ENCODE measurements around the gene PDCD2.
"Not testable (repeated sequence)": the region's sequence is repeated elsewhere in the genome, so short reads cannot be mapped to it uniquely, and the experiment has no call there.

The PDCD2 gene

GRCh38 chr6:170553534-170554012 lies 30.9 kb downstream of the PDCD2 start:
- peak overlapping the region; percentile 96 for H3K4me3 ChIP-seq (ENCODE audit: low read length)
- DNase-seq (ENCODE audit: low read depth, low spot score) = no peak

- H3K4me3 ChIP-seq (ENCODE audit: low read length) = peak within 1 kb of the TSS; percentile 96
- DNase-seq (ENCODE audit: low read depth, low spot score) = peak; percentile 83
Measured at GRCh38 chr6:170552765-170553533, 31.5 kb downstream of the PDCD2 start, which contains the start of gene PSMB1. Gene PSMB1, minus strand, starts transcription at chr6:170553307. Its CDS starts 65 bp downstream, at chr6:170553242.

- no peak overlapping the region for H3K4me3 ChIP-seq (ENCODE audit: low read length)
- no peak for DNase-seq (ENCODE audit: low read depth, low spot score)
Measured at GRCh38 chr6:170545405-170545804, 39.0 kb downstream of the PDCD2 start.

- DNase-seq (ENCODE audit: low read depth, low spot score) = no peak
- H3K4me3 ChIP-seq (ENCODE audit: low read length) = no peak overlapping the region
Measured at GRCh38 chr6:170542031-170542719, 42.3 kb downstream of the PDCD2 start.

GRCh38 chr6:170537329-170537728 lies 47.1 kb downstream of the PDCD2 start:
- no peak for DNase-seq (ENCODE audit: low read depth, low spot score)
- H3K4me3 ChIP-seq (ENCODE audit: low read length) = no peak overlapping the region

- no peak for DNase-seq (ENCODE audit: low read depth, low spot score)
Measured at GRCh38 chr6:170536671-170537070, 47.8 kb downstream of the PDCD2 start.

GRCh38 chr6:170535004-170535403 lies 49.4 kb downstream of the PDCD2 start:
- no peak overlapping the region for H3K4me3 ChIP-seq (ENCODE audit: low read length)
- DNase-seq (ENCODE audit: low read depth, low spot score) = no peak

More at GRCh38 chr6:170536671-170537070, 47.8 kb downstream of the PDCD2 start:
- no peak overlapping the region for H3K4me3 ChIP-seq (ENCODE audit: low read length)

GRCh38 chr6:170533792-170534191 lies 50.6 kb downstream of the PDCD2 start:
- no peak overlapping the region for H3K4me3 ChIP-seq (ENCODE audit: low read length)
- no peak for DNase-seq (ENCODE audit: low read depth, low spot score)

- no peak for DNase-seq (ENCODE audit: low read depth, low spot score)
- H3K4me3 ChIP-seq (ENCODE audit: low read length) = no peak overlapping the region
Measured at GRCh38 chr6:170532867-170533488, 51.5 kb downstream of the PDCD2 start.

- DNase-seq (ENCODE audit: low read depth, low spot score) = peak; percentile 47
- no peak overlapping the region for H3K4me3 ChIP-seq (ENCODE audit: low read length)
Measured at GRCh38 chr6:170529839-170530469, 54.5 kb downstream of the PDCD2 start.

- DNase-seq (ENCODE audit: low read depth, low spot score); H3K4me3 ChIP-seq (ENCODE audit: low read length): not testable (repeated sequence)
Measured at GRCh38 chr6:170527995-170528394, 56.4 kb downstream of the PDCD2 start.

GRCh38 chr6:170525795-170526194 lies 58.6 kb downstream of the PDCD2 start:
- no peak for DNase-seq (ENCODE audit: low read depth, low spot score)
- no peak overlapping the region for H3K4me3 ChIP-seq (ENCODE audit: low read length)
